GM12865 (cell line): ENCODE results near the gene PARN.

Experiments
- DNase-seq: peaks from one replicate; pipeline ENCODE4 v3.0.0; 2010; ENCODE audit warnings: low read depth
- H3K4me3 ChIP-seq: 2 replicates; pipeline ENCODE4 v1.5.1; 2011; ENCODE audit warnings: mild to moderate bottlenecking, low read depth, low read length, control low read depth
- TF ChIP-seq, protein P1 (sequence below): IDR thresholded peaks from 2 replicates; pipeline ENCODE4 v1.5.1; 2011; ENCODE audit warnings: low read length, control low read depth, low read depth, inconsistent platforms; ENCODE audit not compliant: insufficient read depth; ENCODE audit errors: missing control alignments

The PARN gene

DNA sequence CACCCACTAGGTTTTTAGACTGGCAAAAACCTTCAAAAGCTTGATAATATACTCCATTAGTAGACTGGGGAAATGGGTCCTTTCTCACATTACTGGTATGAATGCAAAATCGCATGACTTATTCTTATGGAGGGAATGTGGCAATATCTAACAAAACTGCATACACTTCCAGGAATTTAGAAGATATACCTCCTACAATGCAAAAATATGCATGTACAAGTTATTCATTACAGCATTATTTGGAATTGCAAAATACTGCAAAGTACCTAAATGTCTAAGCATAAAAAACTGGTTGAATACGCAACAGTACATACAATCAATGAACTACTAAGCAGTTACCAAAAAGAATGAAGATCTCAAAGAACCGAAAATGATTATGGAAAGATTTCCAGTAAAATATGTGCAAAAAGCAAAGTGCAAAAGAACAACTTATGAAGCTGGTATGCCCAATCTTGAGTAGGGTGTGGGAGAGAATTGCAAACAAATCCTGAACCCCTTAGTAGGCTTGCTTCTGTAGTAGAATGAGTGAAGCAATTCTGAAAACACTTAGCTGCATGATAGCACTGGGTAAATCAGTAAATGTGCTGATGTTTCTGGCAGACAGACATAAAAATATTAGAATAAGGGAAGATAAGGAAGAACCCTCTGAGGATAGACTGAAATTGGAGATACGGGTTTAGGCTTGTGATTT, 180.1 kb downstream of the PARN start:
- H3K4me3 ChIP-seq, result no peak overlapping the region
- DNase-seq, result no peak
- TF ChIP-seq, protein P1, sequence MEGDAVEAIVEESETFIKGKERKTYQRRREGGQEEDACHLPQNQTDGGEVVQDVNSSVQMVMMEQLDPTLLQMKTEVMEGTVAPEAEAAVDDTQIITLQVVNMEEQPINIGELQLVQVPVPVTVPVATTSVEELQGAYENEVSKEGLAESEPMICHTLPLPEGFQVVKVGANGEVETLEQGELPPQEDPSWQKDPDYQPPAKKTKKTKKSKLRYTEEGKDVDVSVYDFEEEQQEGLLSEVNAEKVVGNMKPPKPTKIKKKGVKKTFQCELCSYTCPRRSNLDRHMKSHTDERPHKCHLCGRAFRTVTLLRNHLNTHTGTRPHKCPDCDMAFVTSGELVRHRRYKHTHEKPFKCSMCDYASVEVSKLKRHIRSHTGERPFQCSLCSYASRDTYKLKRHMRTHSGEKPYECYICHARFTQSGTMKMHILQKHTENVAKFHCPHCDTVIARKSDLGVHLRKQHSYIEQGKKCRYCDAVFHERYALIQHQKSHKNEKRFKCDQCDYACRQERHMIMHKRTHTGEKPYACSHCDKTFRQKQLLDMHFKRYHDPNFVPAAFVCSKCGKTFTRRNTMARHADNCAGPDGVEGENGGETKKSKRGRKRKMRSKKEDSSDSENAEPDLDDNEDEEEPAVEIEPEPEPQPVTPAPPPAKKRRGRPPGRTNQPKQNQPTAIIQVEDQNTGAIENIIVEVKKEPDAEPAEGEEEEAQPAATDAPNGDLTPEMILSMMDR, result no peak

DNA sequence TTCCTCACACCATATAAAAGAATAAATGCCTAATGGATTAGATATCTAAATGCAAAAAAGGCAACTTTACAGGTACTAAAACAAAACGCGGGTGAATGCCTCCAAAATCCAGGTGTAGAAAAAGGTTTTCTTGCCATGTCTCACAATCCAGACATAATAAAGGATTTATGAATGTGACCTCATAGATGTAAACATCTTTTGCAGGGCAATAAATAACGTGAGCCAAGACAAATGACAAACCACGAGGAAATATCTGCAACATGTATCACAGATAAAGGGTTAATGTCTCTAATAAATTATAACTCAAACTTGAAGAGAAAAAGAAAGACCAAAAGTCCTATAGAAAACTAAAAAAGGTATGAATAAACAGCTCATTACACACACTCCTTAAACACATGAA, 180.7 kb downstream of the PARN start:
- no peak overlapping the region for H3K4me3 ChIP-seq
- TF ChIP-seq, protein P1, result no peak
- DNase-seq, result no peak

DNA sequence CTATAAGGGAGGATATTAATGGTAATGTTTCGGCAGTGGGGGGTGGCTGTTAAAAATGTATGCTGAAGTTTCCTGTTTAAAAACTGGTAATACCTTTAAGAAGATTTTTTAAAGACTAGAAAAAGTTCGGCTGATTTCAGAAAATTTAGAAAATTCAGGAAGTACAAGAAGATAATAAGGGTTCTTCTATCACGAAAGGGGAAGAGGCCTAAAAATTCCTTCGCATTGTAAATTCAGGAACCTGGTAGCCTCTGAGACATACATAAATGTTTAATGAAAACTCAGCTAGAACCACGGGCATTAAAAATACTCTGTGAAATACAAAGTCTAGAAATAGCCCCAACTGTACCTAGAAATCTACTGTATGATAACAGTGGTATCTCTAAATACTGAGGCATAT, 181.2 kb downstream of the PARN start:
- DNase-seq, result no peak
- H3K4me3 ChIP-seq, result no peak overlapping the region
- TF ChIP-seq, protein P1, result no peak

DNA sequence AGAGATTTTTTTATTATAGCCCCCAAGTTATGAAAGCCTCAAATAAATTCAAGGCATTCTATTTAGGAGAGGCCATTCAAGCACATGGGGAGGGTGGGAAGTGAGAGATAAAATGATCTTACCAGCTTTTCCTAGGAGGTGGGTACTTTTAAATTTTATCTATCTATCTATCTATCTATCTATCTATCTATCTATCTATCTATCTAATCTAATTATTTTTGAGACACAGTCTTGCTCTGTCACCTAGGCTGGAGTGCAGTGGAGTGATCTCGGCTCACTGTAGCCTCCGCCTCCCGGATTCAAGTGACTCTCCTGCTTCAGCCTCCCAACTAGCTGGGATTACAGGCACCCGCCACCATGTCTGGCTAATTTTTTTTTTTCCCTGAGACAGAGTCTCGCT, 182.3 kb downstream of the PARN start:
- H3K4me3 ChIP-seq, result no peak overlapping the region

DNA sequence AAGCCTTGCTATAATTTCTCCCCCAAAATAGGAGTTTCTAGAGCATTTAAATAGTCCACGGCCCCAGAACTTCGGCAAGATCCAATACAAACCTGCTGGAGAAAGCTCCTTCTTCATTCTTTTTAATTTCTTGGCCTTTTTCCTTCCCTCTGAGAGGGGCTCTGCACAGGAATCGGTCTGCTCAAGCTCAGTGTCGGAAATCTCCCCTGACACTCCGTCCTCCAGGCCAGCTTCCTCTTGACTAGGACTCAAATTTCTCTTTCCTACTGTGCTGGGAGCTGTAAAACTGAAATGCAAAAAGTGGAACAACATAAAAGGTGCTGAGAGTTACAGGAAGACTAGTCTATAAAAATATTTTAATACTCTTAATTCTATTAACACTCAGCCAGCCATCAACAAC, 183.3 kb downstream of the PARN start:
- no peak for DNase-seq

More for the DNA sequence above, 182.3 kb downstream of the PARN start:
- TF ChIP-seq, protein P1, result no peak
- DNase-seq, result no peak

DNA sequence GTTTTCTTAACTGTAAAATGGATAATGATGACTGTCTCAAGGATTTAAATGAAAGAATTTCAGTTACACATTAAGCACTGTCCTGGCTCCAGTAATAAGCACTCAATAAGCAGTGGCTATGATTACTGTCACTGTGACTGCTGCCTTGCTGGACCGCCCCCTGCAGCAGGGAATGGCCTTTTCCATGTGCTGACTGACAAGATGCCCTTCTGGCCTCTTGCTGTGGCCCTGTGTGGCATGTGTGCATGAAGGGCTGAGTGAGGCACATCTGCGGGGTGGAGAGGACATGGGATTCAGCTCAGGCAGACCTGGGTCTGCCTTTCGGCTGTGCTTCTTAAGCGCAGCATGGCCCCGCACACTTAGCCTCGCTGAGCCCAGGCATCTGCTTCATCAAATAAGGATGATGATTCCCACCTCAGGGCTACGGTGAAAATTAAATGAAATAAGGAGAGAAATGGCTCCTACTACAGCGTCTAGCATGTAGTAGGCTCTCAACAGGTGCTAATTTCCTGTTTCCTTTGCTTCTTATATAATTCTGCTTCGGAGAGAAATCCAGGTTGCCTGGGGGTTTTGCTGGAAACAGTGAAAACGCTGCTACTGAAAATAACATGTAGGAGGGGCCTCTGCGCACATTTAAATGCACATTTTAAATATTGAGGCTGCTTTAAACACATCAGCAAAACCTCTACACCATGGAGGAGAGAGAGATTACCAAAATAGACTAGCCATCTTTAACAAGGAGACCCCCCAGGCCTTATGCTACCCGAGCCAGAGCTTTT, 183.9 kb downstream of the PARN start:
- no peak for DNase-seq
- TF ChIP-seq, protein P1, result no peak
- H3K4me3 ChIP-seq, result no peak overlapping the region

More for the DNA sequence above, 183.3 kb downstream of the PARN start:
- H3K4me3 ChIP-seq, result no peak overlapping the region
- TF ChIP-seq, protein P1, result no peak
